ENCODE measurements around the gene SLC39A3. TPM values are rescaled to one million over a fixed set of nuclear protein-coding genes. Genes with fewer than 3 reads are reported as not detected.

Gene SLC39A3
- total RNA-seq, 1 experiment from 2014 or later = 46.6 TPM

Other genes with a start within 250 kb of the SLC39A3 start
- gene GNG7, start 37.3 kb downstream of the SLC39A3 start, total RNA-seq (2021; ENCODE audit: unreplicated experiment) = 0.74 TPM
- gene DIRAS1, start 18.6 kb downstream of the SLC39A3 start, total RNA-seq (2021; ENCODE audit: unreplicated experiment) = 18.5 TPM
- gene SGTA, start 43.3 kb upstream of the SLC39A3 start, total RNA-seq (2021; ENCODE audit: unreplicated experiment) = 85.7 TPM
- gene THOP1, start 45.5 kb upstream of the SLC39A3 start, total RNA-seq (2021; ENCODE audit: unreplicated experiment) = 143 TPM
- 1.5 TPM for gene ZNF554, start 79.9 kb upstream of the SLC39A3 start, total RNA-seq (2021; ENCODE audit: unreplicated experiment)
- gene ZNF555, start 101.5 kb upstream of the SLC39A3 start, total RNA-seq (2021; ENCODE audit: unreplicated experiment) = 7.3 TPM
- gene ZNF556, start 127.3 kb upstream of the SLC39A3 start, total RNA-seq (2021; ENCODE audit: unreplicated experiment) = not detected
- 4.9 TPM for gene ZNF57, start 160.9 kb upstream of the SLC39A3 start, total RNA-seq (2021; ENCODE audit: unreplicated experiment)
- gene ZNF77, start 205.0 kb upstream of the SLC39A3 start, total RNA-seq (2021; ENCODE audit: unreplicated experiment) = 4.5 TPM
- 4.0 TPM for gene TLE6, start 237.5 kb upstream of the SLC39A3 start, total RNA-seq (2021; ENCODE audit: unreplicated experiment)